ENCODE measurements around the gene RNU1-4.
"Not testable (repeated sequence)": the region's sequence is repeated elsewhere in the genome, so short reads cannot be mapped to it uniquely, and the experiment has no call there.

RNU1-4 gene

DNA sequence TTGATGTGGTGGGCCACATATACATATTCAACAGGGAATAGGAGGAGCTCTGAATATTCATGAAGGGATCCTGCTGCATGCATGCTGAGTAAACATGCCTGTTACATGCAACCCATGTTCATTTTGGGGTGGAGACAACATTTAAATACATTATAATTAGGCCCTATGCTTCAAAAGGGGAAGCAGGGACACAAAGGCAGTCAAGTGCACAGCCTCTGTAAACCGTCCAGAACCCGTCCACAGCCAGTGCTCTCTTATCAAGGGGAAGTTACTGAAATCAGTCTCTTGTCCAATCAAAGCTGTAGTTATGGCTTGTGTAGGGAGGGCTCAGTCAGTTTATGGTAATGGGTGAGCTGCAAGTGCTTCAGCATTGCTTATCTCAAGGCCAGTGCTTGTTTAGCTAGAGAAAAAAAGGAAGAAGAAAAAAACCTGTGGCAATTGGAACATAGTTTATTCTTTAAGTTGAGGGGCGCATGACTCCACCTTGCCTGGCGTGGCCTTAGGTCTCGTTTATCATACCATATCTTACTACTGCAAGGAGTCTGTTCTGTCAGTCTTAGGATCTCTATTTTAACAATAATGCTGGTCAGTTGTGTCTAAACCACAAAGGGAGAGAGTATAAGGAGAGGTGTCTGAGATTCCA, 7.9 kb upstream of the RNU1-4 start:
- DNase-seq: not testable (repeated sequence)

DNA sequence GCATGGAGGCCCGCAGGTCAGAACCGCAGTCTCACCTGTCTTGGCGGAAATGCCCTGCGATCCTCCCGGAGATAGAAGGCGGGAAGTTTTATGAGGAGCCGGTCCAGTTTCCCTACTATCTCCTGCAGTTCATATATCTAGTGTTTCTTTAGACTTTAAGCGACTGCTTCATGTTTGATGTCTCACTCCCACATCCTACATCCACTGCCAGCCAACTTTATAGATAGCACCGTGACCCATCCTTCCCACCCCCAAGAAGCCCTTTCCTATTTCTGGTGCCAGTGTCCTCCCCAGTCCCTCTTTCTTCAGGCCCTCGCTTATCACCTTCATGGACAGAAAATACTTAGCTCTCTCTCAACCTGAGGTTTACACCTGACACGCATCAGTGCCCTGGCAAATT, 914 bp downstream of the RNU1-4 start:
- not testable (repeated sequence) for DNase-seq

GRCh38 chr1:16747660-16748059, 7.3 kb downstream of the RNU1-4 start:
- not testable (repeated sequence) for DNase-seq

DNA sequence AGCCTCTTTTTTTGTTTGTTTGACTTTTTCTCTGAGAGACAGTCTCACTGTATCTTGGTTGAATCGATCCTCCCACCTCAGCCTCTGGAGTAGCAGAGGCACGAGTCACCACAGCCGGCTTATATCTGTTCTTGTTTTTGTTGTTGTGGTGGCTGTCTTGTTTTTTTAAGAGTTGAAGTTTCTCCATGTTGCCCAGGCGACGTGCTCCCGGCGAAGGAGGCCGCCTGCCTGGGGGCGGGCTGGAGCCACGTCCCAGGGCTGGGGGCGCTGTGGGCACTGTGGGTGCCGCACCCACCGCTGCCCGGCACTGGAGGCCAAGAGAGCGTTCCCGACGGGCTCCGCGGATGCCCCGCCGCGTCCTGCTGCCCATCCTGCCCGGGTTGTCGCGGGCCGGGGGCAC, 8.4 kb downstream of the RNU1-4 start:
- DNase-seq: not testable (repeated sequence)

DNA sequence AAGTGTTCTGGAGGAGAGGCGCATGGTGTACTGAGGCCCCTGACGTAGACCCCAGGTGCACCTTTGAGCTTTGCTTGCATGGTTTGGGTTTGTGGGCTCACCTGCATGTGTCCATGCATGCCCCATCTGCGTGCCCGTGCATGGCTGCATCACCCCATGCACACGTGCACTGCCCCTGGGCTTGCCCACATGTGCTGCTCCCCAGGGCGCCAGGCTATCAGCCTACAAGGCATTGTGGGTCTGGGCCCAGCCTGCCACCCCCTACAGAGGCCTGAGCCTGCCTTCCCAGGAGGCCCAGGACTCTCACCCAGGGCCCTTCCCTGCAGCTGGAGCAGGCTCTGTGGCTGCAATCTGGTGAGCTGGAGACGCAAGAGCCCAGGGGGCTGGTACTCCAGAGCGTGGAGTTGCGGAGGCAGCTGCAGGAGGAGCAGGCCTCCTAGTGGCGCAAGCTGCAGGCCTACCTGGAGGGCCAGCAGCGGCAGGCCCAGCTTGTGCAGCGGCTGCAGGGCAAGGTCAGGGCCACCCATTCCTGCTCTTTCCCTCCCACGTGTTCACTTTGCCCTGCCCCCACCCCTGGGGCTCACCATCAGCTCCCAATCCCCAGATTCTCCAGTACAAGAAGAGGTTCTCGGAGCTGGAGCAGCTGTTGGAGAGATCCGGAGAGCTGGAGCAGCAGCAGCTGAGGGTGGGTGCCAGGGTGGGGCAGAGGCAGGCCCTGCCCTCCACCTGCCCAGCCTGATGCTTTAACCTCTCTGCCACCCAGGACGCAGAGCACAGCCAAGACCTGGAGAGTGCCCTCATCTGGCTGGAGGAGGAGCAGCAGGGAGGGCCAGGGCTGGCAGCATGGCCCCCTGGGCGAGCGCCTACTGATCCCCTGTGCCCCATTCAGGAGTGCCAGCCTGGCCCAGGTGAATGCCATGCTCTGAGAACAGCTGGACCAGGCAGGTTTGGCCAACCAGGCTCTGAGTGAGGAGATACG, 9.9 kb downstream of the RNU1-4 start:
- not testable (repeated sequence) for DNase-seq

DNA sequence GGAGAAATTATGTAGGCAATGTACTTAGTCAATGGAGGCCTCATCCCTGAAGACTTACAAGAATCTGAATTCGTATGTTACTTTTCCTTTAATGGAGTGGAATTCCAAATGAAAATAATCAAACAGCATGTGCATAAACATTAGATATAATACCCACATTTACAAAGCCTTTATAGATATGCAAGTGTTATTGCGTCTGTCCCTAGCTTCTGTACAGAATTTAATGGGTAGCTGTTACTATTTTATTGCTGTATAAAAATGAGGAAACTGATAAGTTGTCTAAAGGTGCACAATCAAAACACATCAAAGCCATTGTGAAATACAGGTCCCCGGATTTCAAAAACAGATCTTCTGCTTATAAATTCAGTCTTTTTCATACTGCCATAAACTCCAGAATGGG, 12.5 kb downstream of the RNU1-4 start:
- not testable (repeated sequence) for DNase-seq

DNA sequence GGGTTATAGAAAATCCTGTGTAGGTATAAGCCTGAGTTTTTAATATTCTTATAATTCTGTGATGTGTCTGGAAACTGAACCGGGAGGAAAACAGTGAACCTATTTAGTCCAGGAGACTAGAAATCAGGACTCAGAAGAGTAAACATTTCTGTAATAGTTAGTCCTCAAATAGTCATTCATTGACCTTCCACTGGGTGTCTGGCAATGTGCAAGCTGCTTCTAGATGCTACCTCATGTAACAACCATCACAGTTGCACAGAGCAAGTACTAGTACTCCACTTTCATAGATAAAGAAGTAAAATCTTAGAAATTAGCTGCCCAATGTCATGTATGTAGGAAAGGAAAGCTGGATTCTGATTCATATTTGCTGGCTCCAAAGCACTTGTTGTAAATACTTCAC, 15.1 kb downstream of the RNU1-4 start:
- DNase-seq: not testable (repeated sequence)

DNA sequence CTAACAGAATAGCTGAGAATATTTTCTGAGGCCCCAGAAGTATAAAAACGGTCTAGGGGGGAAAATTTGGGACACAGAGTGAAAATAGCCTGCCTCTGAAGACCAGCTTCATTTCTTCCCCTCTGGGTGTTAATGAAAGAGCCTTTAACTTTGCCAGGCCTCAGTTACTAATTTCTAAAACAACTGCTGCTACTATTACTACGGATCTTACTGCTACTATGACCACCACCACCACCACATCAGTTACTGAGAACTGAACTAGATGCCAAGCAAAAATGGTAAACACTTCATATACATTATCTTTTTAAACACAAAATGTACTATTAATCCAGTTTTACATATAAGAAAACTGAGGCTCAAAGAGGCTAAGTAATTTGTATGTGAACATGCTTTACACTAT, 15.6 kb downstream of the RNU1-4 start:
- not testable (repeated sequence) for DNase-seq

DNA sequence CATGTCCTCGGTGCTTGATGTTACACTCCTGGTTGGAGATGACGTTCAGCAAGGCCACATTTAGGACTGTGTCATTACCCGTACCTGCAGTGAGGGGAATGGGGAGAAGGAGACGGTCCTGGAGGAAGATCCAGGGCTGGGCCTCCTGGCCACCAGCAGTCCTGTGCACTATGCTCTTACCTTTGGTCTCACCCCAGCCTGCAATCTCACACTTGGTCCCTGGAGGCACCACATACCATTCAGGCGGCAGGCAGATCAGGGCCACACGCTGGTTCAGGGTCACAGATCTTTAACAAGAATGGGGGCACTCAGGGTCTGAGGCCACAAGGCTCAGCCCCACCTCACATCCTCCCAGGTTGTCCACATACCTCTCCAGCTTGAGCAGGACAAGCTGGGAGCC, 17.3 kb downstream of the RNU1-4 start:
- DNase-seq: not testable (repeated sequence)

GRCh38 chr1:16758060-16758459, 17.7 kb downstream of the RNU1-4 start:
- DNase-seq: not testable (repeated sequence)

DNA sequence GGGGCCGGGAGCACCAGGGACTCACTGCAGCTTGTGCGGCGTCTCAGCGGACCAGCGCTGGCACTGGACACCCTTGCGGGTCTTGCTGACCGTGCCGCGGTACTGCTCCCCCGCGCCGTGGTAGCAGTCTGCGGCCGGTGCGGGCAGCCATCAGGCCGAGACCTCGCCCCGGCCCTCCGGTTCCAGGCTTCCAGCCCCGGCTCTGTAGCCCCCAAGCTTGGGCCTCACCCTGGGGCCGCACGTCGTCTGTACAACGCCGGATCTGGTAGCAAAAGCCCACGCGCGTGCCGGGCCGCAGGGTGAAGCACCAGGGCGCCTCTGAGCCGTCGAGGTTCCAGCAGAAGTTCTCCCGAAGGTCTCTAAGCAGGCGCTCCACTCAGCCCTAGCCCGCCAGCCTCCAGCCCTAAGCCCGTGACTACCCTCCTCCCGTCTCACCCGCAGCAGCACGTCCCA, 18.8 kb downstream of the RNU1-4 start:
- not testable (repeated sequence) for DNase-seq

DNA sequence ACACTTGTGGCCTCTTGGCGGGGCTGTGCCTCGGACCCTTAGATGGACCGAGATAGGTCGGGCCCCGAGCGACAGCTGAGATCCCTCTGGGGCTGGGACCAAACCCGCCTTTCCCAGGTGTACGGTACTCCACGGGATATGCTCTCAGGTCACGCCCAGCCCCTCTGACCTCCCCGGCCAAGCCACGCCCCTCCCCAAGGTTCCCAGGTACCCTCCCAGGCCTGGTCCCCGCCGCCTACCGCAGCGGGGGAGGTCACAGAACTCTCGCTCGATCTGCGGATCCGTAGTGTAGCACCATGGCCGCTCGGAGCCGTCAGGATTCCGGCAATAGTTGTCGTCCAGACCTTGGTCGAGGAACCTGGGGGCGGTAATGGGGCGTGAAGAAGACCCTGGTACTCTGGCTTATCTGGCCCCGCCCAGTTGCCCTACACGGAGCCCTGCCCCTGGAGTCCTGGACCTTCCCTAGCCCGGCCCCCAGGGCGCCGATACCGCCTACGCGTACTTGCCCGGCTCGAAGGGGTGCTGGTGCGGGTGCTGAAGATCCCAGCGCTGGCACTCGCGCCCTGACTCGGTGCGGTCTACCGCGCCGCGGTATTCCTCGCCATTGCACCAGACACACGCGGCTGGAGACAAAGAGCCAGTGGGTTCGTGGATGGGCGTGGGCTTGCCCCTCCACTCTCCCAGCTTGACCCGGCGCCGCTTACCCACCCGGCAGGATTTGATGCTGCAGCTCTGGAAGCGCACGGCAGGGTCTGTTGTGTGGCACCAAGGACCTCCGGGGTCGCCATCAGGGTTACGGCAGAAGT, 19.5 kb downstream of the RNU1-4 start:
- DNase-seq: not testable (repeated sequence)

- DNase-seq: not testable (repeated sequence)
Observed at GRCh38 chr1:16760456-16760765, 20.1 kb downstream of the RNU1-4 start.

DNA sequence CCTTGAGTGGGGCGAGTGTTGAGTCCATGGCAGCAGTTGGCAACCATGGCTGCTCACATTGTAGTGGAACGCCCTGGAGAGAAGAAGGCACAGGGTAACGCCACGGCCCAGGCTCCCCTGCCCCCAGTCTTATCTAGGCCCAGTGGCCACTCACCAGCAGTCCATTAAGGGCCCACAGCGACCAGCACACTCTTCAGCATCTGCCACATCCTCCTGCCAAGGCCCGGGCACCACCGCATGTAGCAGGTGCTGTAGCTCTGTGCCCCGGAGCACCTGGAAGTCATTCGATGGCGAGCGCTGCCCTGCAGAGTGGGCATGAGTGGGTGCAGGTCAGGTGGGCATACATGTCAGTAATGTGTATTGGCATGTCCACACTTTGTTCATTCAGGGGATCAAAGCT, 20.5 kb downstream of the RNU1-4 start:
- not testable (repeated sequence) for DNase-seq

- not testable (repeated sequence) for DNase-seq
Observed at GRCh38 chr1:16764248-16764819, 24.0 kb downstream of the RNU1-4 start.

DNA sequence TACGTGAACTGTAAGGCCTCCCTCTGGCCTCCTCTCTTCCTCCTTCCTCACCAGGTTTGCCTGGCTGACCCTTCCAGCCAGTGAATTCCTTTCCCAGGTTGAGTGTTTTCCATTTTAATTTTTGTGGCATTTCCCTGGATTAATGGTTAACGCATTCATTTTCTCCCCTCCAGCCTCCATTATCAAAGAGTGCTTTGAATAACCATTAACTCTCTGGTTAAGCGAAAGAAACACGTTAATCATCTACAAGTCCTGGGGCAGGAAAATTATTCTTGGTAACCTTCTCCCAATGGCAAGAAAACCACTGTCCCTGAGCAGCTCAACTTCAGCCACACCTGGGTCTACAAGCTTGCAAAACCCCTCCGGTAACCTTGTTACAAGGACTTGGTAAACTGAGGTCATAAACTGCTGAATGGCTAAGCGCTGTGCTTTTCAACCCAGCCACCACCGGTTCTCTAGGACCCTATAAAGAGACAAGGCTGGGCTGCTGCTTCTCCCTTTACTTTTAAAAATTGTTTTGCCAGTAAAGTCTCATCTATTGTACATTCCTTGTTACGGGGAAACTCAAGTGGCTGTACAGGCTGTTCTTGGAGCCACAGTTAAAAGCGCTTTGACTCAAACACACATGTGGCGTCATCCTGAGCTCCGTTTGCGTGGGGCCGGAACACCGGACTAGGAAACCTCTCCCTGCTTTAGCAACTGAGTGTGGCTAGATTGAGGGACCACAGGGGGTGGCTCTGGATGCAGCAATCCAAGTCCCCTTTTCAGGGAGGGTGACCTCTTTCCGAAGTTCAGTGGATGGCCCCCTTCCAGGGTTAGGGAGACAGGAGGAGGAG, 24.7 kb downstream of the RNU1-4 start:
- not testable (repeated sequence) for DNase-seq

GRCh38 chr1:16765731-16766605, 25.7 kb downstream of the RNU1-4 start:
- not testable (repeated sequence) for DNase-seq

GRCh38 chr1:16766689-16767256, 26.5 kb downstream of the RNU1-4 start:
- DNase-seq: not testable (repeated sequence)

- DNase-seq: not testable (repeated sequence)
Observed at GRCh38 chr1:16770139-16770759, 29.9 kb downstream of the RNU1-4 start.

Data from central memory CD4-positive, alpha-beta T cell (primary cell).